GM12891 (cell line): ENCODE data around the gene JAM3.

ENCODE experiments used
- POLR2A ChIP-seq: IDR thresholded peaks from 2 replicates; pipeline ENCODE4 v1.6.1; 2011; ENCODE audit warnings: low read depth, low read length, control low read depth
- POLR2AphosphoS5 ChIP-seq: IDR thresholded peaks from 2 replicates; pipeline ENCODE4 v1.6.1; 2011; ENCODE audit warnings: low read depth, low read length, control low read depth

GRCh38 chr11:134120921-134121526, 52.2 kb downstream of the JAM3 start:
- TF ChIP-seq POLR2A (no peak), POLR2AphosphoS5 (no peak)
